Brain pericyte (primary cell): Measurements from ENCODE around the gene OPRM1.
"Not testable (repeated sequence)": the region's sequence is repeated elsewhere in the genome, so short reads cannot be mapped to it uniquely, and the experiment has no call there.

Experiments used
- DNase-seq: peaks from one replicate; pipeline ENCODE4 v3.0.0-alpha.2; 2012; ENCODE audit warnings: low read depth, low spot score

Gene OPRM1

DNA sequence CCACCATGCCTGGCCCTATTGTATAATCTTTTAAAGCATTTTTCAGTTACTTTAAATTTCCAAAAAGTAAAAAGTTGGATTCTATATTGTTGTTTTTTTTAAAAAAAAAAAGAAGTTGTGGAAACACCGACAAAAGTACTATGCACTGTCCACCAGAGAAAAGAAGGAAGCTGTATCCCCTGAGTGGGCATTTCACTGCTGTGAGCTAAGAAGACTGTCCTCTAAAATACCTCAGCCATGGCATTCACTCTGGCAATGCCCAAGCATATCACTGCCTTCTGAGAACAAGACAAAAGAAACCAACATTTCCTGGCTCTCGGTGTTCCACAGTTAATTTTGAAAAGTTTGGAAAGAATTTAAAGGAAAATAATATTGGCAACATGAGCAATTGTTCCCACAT lies 199.8 kb downstream of the OPRM1 start:
- DNase-seq, result no peak

DNA sequence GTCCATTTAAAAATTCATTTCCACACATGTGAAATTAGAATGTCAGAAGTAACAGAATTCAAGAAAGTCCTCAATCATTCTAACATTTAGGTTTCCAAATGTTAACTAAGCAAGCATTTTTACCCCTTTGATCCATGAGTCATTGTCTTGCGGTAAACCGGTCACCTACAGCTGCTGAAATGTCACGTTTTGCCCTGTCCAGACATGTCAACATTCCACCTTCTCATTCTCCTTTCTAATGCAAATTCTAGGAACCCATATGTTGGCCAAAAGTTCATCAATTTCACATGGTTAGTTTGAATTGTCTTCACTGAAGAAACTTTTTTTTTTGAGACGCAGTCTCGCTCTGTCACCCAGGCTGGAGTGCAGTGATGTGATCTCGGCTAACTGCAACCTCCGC lies 200.4 kb downstream of the OPRM1 start:
- DNase-seq, result no peak

DNA sequence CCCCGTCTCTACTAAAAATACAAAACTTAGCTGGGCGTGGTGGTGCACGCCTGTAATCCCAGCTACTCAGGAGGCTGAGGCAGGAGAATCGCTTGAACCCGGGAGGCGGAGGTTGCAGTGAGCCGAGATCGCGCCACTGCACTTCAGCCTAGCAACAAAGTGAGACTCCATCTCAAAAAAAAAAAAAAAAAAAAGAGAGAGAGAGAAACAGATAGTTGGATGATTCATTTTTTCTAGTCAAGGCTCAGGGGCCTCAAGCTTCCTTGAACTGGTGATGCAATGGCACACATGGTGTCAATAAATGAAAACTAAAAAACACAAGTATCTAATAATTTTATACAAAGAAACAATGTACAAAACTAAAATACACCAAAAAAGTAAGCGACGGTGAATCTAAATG lies 202.0 kb downstream of the OPRM1 start:
- DNase-seq, result not testable (repeated sequence)

GRCh38 chr6:154241581-154241980 lies 202.5 kb downstream of the OPRM1 start:
- DNase-seq, result no peak

DNA sequence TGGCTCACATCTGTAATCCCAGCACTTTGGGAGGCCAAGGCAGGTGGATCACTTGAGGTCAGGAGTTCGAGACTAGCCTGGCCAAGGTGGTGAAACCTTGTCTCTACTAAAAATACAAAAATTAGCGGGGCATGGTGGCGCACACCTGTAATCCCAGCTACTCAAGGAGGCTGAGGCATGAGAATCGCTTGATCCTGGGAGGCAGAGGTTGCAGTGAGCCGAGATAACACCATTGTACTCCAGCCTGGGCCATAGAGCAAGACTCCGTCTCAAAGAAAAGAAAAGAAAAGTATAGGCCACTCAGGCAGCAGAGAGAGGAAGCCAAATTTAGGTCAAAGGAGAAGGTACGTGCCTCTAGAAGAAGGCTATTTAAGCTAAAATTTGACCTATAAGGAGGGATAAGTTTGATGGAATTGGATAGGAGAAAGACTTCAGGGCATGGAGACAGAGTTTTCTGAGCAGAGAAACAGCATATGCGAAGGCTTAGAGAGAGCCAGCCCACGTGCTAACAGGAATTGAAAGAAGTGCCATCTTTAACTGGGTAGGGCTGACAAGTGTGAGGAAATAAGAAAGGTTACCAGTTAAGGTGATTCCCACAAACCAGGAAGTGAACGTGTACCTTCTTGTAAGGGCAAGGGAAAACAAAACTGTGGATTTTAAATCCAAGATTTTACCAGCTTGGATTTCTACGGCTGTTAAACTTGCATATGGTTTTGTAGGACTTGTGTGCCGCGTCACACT lies 203.7 kb downstream of the OPRM1 start:
- no peak for DNase-seq

DNA sequence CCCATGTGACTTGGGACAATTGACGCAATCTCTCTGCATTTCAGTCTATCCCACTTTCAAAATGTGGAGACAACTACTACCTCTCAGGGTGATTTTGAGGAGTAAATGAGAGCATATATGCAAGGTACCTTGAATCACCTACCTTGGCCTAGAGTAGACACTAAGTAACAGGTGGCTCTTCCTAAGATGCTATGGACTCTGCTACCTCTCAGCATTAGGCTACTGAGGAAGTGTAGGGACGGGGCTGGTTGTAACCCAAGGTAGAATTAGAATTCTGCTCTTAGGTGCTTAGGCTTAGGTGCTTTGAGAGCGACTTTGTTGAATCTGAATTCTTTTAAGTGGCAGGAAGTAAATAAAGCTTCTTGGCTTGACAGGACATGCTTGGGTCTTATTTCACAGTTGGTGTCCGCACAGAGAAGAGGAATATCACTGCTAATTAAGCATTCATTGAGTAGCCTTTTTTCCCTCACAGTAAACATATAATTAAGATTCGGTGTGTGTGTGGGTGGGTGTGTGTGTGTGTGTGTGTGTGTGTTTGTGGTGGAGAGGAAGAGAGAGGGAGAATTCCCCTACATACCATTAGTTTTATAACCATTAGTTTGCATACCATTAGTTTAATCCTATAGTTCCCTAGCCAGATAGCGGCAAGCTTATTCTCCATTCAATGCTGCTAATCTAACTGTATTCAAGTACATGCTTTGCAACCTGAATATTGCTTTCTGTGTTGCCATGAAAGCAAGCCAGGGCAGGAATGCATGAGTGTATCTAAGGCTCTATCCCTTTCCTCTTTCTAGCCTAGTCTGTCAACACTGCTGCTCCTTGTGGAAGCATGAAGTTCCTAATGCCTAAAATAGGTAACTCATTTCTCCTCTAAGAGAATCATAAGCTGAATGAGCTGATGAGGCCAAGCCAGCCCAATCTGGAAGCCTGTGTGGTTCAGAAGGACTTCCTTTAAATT lies 205.0 kb downstream of the OPRM1 start:
- no peak for DNase-seq

DNA sequence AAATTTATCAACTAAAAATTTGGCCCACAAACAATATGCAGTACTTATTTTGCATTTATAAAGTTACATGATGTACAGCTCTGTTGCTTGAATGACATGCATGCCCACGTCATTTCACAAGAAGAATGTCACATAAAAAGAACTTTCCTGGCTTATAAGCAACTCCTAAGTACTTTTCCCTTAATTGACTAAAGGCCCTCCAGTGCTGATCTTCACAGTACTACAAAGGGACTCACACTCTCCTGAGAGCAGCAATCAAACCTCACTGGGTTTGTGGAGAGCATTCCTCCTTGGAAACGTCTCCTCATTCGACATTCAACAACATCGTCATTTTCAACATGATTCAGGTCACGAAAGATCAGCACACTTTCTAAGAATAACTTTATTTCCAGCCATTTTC lies 206.5 kb downstream of the OPRM1 start:
- no peak for DNase-seq

DNA sequence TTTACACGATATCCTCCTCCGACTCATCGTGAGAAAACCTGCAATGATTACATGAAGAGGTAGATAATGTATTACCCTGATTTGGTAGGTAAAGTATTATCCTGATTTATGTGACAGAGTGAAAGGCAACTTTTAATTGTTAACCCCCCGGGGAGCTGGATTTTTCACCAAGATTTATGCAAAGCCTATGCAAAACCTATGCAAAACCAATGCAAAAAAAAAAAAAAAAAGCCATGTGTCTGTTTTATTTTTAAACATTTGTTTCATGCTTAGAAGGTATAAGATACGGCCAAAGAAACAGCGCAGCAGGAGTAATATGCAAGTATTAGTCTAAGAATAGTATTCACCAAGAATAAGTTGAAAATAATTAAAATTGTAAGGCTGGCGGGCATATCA lies 207.7 kb downstream of the OPRM1 start:
- no peak for DNase-seq

- no peak for DNase-seq
Observed at GRCh38 chr6:154247119-154247861, 208.2 kb downstream of the OPRM1 start.

DNA sequence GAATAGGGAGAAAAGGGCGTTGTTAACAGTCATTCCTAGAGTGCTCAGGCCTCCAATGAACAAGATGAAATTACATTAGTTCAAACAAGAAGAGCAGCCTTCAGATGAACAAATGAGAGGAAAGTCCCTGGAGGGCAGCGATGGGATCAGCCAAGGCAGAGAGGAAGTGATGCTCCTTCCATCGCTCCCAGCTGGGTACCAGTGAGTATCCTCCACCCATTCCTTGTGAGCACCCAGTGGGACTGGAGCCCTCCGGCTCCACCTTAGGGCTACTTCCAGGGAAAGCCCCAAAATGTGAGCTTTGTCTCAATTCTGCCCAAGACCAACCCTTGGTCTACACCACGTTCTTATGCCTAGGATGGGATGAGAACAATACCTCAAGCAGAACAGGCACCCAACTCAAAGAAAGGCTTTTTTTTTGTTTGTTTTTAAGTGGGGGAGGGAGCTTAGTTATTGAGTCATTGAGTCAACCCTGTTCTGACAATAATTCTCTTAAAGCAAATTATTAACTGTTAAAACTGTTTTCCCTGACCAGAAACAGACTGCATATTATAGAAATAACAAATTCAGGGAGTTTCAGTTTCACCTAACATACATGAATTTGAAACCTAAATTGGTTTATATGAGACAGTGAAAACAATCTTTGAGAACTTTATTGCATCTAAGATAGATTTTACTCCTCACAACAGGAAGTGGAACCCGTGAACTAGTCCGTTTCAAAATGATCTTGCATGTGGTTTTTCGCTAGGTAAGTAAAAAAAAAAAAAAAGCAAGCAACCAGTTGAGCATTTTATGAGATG lies 210.7 kb downstream of the OPRM1 start:
- no peak for DNase-seq

DNA sequence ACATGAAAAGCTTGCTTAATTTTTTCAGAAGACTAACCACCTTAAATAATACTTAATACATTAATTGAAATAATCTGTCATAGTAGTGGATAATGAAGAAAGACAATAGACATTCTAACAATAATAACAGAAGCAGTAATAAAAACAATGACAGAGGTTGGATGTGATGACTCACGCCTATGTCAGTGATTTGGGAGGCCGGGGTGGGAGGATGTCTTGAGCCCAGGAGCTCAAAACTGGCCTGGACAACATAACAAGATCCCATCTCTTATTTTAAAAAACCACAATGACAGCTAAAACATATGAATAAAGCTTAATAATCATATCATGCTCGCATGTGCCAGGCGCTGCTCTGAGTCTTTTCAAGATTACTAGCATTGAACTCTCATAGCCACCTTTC lies 212.1 kb downstream of the OPRM1 start:
- DNase-seq, result no peak

- DNase-seq, result no peak
Observed at GRCh38 chr6:154252678-154253077, 213.6 kb downstream of the OPRM1 start.

GRCh38 chr6:154257067-154257466 lies 218.0 kb downstream of the OPRM1 start:
- no peak for DNase-seq

DNA sequence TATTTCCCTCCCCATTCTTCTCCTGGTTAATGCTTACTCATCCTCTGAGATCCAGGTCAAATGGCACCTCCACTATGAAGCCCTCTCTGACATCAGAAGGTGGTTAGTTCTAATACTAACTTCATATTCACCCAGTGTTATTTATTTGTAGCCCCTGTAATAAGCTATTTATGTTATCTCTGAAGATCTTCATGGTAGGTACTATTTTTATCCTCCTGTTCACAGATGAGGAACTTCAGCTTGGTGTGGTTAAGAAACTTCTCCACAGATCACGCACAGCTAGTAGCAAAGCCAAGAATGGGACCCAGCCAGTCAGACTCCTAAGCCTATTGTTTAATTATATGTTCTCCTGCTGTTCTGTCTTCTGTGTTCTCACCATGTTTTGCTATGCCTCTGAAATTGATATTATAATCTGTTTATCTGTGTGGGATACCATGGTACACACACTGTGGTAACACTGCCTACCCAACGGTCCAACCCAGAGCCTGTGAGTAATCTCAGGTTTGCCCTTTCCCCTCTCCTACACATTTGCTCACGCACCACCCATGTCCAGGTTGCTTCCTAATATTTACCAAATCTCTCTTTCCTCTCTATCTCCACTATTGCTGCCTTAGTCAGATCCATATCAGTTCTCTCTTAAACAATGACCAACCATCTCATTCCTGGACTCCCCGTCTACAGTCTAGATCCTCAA lies 219.2 kb downstream of the OPRM1 start:
- DNase-seq, result no peak

- DNase-seq, result no peak
Observed at GRCh38 chr6:154261688-154262397, 222.8 kb downstream of the OPRM1 start.

GRCh38 chr6:154266560-154267099 lies 227.6 kb downstream of the OPRM1 start:
- DNase-seq, result no peak

DNA sequence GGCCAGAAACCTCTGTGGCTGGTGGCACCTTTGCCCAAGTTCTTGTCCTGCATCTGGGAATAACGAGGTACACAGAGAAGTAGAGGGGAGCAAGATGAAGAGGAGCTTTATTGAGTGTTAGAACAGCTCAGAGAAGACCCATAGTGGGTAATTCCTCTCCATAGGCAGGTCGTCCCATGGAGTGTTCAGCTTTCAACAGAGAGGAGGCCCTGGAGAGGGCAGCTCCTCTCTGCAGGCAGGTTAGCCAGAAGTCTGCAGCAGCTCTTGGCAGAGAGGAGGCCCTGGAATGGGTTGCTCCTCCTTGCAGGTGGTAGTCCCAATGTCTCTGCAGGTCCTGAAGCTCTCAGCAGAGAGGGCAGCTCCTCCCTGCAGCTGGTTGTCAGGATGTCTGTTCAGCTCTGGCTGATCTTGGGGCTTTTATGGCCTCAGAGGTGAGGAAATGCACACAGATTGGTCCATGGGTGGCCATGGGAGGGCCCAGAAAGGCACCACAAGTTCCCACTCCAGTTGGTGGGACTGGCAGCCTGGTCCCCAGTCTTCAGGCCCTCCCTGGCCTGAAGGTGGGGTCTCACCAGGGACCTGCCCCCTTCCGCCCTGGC lies 228.6 kb downstream of the OPRM1 start:
- DNase-seq, result no peak

DNA sequence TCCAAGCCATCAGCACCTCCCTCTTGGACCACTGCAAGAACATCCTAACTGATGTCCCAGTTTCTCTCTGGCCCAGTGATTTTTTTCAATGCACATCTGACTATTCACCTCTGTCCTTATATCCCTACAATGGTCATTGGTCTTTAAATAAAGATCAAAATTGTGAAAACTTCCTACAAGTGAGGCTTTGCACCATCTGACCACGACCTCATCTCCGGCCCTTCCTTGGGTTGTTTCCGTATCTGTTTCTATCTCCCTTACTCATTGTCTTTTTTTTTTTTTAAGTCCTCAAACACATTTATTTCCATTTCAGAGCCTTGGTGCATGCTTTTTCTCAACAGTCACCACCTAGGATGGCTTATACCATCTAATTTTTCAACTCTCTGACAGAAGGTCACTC lies 229.4 kb downstream of the OPRM1 start:
- DNase-seq, result no peak

- no peak for DNase-seq
Observed at GRCh38 chr6:154274168-154274567, 235.1 kb downstream of the OPRM1 start.
